ENCODE data around the gene SOS2.

Gene SOS2

DNA sequence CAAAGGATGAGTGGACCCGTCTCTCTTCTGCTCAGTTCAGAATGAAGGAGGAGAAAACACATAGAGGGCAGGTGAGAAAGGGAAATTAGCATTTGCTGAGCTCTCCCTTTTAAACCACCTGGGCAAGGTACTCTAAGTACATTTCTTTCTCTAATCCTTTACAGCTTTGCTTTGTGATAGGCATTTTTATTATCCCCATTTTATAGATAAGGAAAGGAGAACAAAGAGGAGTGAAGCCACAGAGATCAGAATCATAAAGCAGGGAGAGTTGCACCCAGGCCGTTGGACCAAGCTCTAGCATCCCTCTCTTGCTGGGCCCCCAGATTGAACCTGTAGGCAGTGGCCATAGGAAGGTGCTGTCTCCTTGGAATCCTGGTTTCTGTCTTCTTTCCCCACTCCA, 162.1 kb downstream of the SOS2 start:
- no peak overlapping the region for H3K27ac ChIP-seq (ENCODE audit: low read length)
- no peak for TF ChIP-seq EZH2phosphoT487 (IDR thresholded peaks at IDR 0.05; ENCODE audit: low read length)
- no peak for TF ChIP-seq EZH2 (optimal IDR thresholded peaks at IDR 0.05; ENCODE audit: low read depth, low read length)
- TF ChIP-seq, protein P1, sequence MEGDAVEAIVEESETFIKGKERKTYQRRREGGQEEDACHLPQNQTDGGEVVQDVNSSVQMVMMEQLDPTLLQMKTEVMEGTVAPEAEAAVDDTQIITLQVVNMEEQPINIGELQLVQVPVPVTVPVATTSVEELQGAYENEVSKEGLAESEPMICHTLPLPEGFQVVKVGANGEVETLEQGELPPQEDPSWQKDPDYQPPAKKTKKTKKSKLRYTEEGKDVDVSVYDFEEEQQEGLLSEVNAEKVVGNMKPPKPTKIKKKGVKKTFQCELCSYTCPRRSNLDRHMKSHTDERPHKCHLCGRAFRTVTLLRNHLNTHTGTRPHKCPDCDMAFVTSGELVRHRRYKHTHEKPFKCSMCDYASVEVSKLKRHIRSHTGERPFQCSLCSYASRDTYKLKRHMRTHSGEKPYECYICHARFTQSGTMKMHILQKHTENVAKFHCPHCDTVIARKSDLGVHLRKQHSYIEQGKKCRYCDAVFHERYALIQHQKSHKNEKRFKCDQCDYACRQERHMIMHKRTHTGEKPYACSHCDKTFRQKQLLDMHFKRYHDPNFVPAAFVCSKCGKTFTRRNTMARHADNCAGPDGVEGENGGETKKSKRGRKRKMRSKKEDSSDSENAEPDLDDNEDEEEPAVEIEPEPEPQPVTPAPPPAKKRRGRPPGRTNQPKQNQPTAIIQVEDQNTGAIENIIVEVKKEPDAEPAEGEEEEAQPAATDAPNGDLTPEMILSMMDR (IDR thresholded peaks at IDR 0.05; ENCODE audit: low read length) = no peak
- H2AFZ ChIP-seq (ENCODE audit: low read length) = no peak overlapping the region
- no peak for DNase-seq
- no peak overlapping the region for H3K4me3 ChIP-seq (ENCODE audit: low read length)
- H3K9me3 ChIP-seq (replicated peaks; ENCODE audit: insufficient read depth, low read length) = no peaks in the 10 kb centered on the region
- no peaks in the 10 kb centered on the region for H3K79me2 ChIP-seq (ENCODE audit: low read length)
- peaks cover 22% of the 10 kb centered on the region for H3K4me1 ChIP-seq (ENCODE audit: low read length)
- no peaks in the 10 kb centered on the region for H3K36me3 ChIP-seq (replicated peaks; ENCODE audit: insufficient read depth, low read length)
- H3K9me2 ChIP-seq (replicated peaks; ENCODE audit: insufficient read depth, low read length) = no peaks in the 10 kb centered on the region
- no peak overlapping the region for H3K9ac ChIP-seq (ENCODE audit: low read length)
- H4K20me1 ChIP-seq (ENCODE audit: insufficient read depth, low read length) = no peaks in the 10 kb centered on the region
- H3K27me3 ChIP-seq (replicated peaks; ENCODE audit: insufficient read depth, low read length) = no peaks in the 10 kb centered on the region
- H3F3A ChIP-seq (ENCODE audit: insufficient read depth, low read length) = peaks cover 11% of the 10 kb centered on the region
- no peak overlapping the region for H3K4me2 ChIP-seq (ENCODE audit: low read depth, low read length)

GRCh38 chr14:50068496-50068895, 162.9 kb downstream of the SOS2 start:
- Histone ChIP-seq H3K36me3 (replicated peaks; ENCODE audit: insufficient read depth, low read length) (no peaks in the 10 kb centered on the region), H3K79me2 (ENCODE audit: low read length) (no peaks in the 10 kb centered on the region), H3K27me3 (replicated peaks; ENCODE audit: insufficient read depth, low read length) (no peaks in the 10 kb centered on the region), H4K20me1 (ENCODE audit: insufficient read depth, low read length) (no peaks in the 10 kb centered on the region), H3K9me3 (replicated peaks; ENCODE audit: insufficient read depth, low read length) (no peaks in the 10 kb centered on the region), H3F3A (ENCODE audit: insufficient read depth, low read length) (peaks cover 19% of the 10 kb centered on the region), H3K9me2 (replicated peaks; ENCODE audit: insufficient read depth, low read length) (no peaks in the 10 kb centered on the region), H3K4me1 (ENCODE audit: low read length) (peaks cover 30% of the 10 kb centered on the region), H3K4me2 (ENCODE audit: low read depth, low read length) (no peak overlapping the region), H3K27ac (ENCODE audit: low read length) (no peak overlapping the region), H3K9ac (ENCODE audit: low read length) (no peak overlapping the region), H2AFZ (ENCODE audit: low read length) (no peak overlapping the region), H3K4me3 (ENCODE audit: low read length) (no peak overlapping the region)
- TF ChIP-seq EZH2phosphoT487 (IDR thresholded peaks at IDR 0.05; ENCODE audit: low read length) = no peak
- TF ChIP-seq EZH2 (optimal IDR thresholded peaks at IDR 0.05; ENCODE audit: low read depth, low read length) = no peak
- TF ChIP-seq, protein P1 (IDR thresholded peaks at IDR 0.05; ENCODE audit: low read length) = no peak
- no peak for DNase-seq

GRCh38 chr14:50067723-50068495, 163.5 kb downstream of the SOS2 start:
- Histone ChIP-seq H3K9me3 (replicated peaks; ENCODE audit: insufficient read depth, low read length) (no peaks in the 10 kb centered on the region), H3K4me1 (ENCODE audit: low read length) (peaks cover 36% of the 10 kb centered on the region), H3F3A (ENCODE audit: insufficient read depth, low read length) (peaks cover 20% of the 10 kb centered on the region), H3K4me2 (ENCODE audit: low read depth, low read length) (no peak overlapping the region), H4K20me1 (ENCODE audit: insufficient read depth, low read length) (no peaks in the 10 kb centered on the region), H3K9me2 (replicated peaks; ENCODE audit: insufficient read depth, low read length) (no peaks in the 10 kb centered on the region), H3K9ac (ENCODE audit: low read length) (no peak overlapping the region), H3K36me3 (replicated peaks; ENCODE audit: insufficient read depth, low read length) (no peaks in the 10 kb centered on the region), H2AFZ (ENCODE audit: low read length) (no peak overlapping the region), H3K4me3 (ENCODE audit: low read length) (no peak overlapping the region), H3K27ac (ENCODE audit: low read length) (no peak overlapping the region), H3K79me2 (ENCODE audit: low read length) (no peaks in the 10 kb centered on the region), H3K27me3 (replicated peaks; ENCODE audit: insufficient read depth, low read length) (no peaks in the 10 kb centered on the region)
- TF ChIP-seq EZH2 (optimal IDR thresholded peaks at IDR 0.05; ENCODE audit: low read depth, low read length) (no peak), EZH2phosphoT487 (IDR thresholded peaks at IDR 0.05; ENCODE audit: low read length) (no peak)
- TF ChIP-seq, protein P1 (IDR thresholded peaks at IDR 0.05; ENCODE audit: low read length) = no peak
- DNase-seq = no peak

All from MM.1S (cell line).